Endodermal cell (in vitro differentiated cells): ENCODE data around the gene QKI. TPM values are rescaled to one million over a fixed set of nuclear protein-coding genes. Genes with fewer than 3 reads are reported as not detected.

Source experiments
- DNase-seq: peaks from one replicate; pipeline ENCODE4 v3.0.0-alpha.2; 2017
- H3K27ac ChIP-seq: 2 replicates; pipeline ENCODE4 v1.5.1; 2013; ENCODE audit warnings: mild to moderate bottlenecking, low read depth, low read length, moderate library complexity
- H3K27me3 ChIP-seq: 2 replicates; pipeline ENCODE4 v1.6.1; 2013; ENCODE audit warnings: mild to moderate bottlenecking, low read length, moderate library complexity; ENCODE audit not compliant: insufficient read depth, control insufficient read depth, poor library complexity, severe bottlenecking
- H3K36me3 ChIP-seq: 2 replicates; pipeline ENCODE4 v1.7.0; 2013; ENCODE audit warnings: mild to moderate bottlenecking, low read length, moderate library complexity; ENCODE audit not compliant: control insufficient read depth, insufficient read depth
- H3K4me1 ChIP-seq: one replicate; pipeline ENCODE4 v1.7.0; 2013; ENCODE audit warnings: low read length; ENCODE audit not compliant: control insufficient read depth, insufficient read depth
- H3K4me3 ChIP-seq: 2 replicates; pipeline ENCODE4 v1.5.1; 2013; ENCODE audit warnings: mild to moderate bottlenecking, low read length, moderate library complexity
- H3K9ac ChIP-seq: 2 replicates; pipeline ENCODE4 v1.6.1; 2013; ENCODE audit warnings: mild to moderate bottlenecking, low read length, moderate library complexity; ENCODE audit not compliant: poor library complexity, severe bottlenecking; ENCODE audit errors: extremely low read depth
- H3K9me3 ChIP-seq: 2 replicates; pipeline ENCODE4 v1.6.1; 2013; ENCODE audit warnings: mild to moderate bottlenecking, low read length, moderate library complexity; ENCODE audit not compliant: control insufficient read depth
- H3K27ac Mint-ChIP-seq: 2 replicates; pipeline ENCODE4 v1.8.0; 2020; ENCODE audit warnings: mixed read lengths
- H3K27me3 Mint-ChIP-seq: 2 replicates; pipeline ENCODE4 v1.8.0; 2021; ENCODE audit warnings: mild to moderate bottlenecking, mixed read lengths; ENCODE audit not compliant: insufficient read depth
- H3K36me3 Mint-ChIP-seq: 2 replicates; pipeline ENCODE4 v1.8.0; 2020; ENCODE audit warnings: low read depth, mixed read lengths
- H3K4me1 Mint-ChIP-seq: 2 replicates; pipeline ENCODE4 v1.8.0; 2020; ENCODE audit warnings: mixed read lengths
- H3K4me3 Mint-ChIP-seq: 2 replicates; pipeline ENCODE4 v1.8.0; 2020; ENCODE audit warnings: mild to moderate bottlenecking, moderate library complexity, mixed read lengths
- H3K9me3 Mint-ChIP-seq: 2 replicates; pipeline ENCODE4 v1.8.0; 2020; ENCODE audit warnings: mild to moderate bottlenecking, mixed read lengths
- CTCF ChIP-seq: fragments of 200-600 bp; sonication (generic); conservative IDR thresholded peaks from 2 replicates; pipeline ENCODE4 v1.5.0; 2021; ENCODE audit warnings: antibody characterized with exemption, mild to moderate bottlenecking
- WGBS, 2 experiments: methylation state at CpG; one replicate each; pipeline versions ENCODE4 v1.1.5 to v1.1.7; 2013; ENCODE audit warnings: missing lambda C conversion rate in 2 of 2, mixed read lengths in 1 of 2; ENCODE audit not compliant: insufficient coverage in 1 of 2, insufficient read length in 1 of 2; 5-methylcytosine and 5-hydroxymethylcytosine counted together
- total RNA-seq, 2 donors: library from RNA; stranded (reverse); fragmentation: NEBNext Ultra II Directional in 1 of 2; extraction: Animal tissue kit (Norgen Biotek cat#: 25700) in 1 of 2; gene quantifications; 2 replicates in 1 of 2; 3 replicates in 1 of 2; pipeline ENCODE4 v1.2.1, GENCODE V29; 2021

QKI gene
- total RNA-seq, 2 donors from 2014 or later: 93.3 to 107 TPM

GRCh38 chr6:163516908-163517307, 102.4 kb downstream of the QKI start:
- H3K9me3 Mint-ChIP-seq: no peaks in the 10 kb centered on the region
- H3K27ac Mint-ChIP-seq: no peak overlapping the region
- Histone ChIP-seq H3K27me3 (peaks cover 43% of the 10 kb centered on the region), H3K9me3 (no peaks in the 10 kb centered on the region), H3K4me3 (no peak overlapping the region), H3K27ac (no peak overlapping the region), H3K36me3 (no peaks in the 10 kb centered on the region), H3K9ac (no peak overlapping the region), H3K4me1 (no peaks in the 10 kb centered on the region)
- H3K27me3 Mint-ChIP-seq: peaks cover 18% of the 10 kb centered on the region
- DNase-seq: no peak
- peaks cover 13% of the 10 kb centered on the region for H3K4me1 Mint-ChIP-seq
- no peak for TF ChIP-seq CTCF
- no peak overlapping the region for H3K4me3 Mint-ChIP-seq
- no peaks in the 10 kb centered on the region for H3K36me3 Mint-ChIP-seq

GRCh38 chr6:163520956-163521355, 106.4 kb downstream of the QKI start:
- Histone ChIP-seq H3K4me1 (no peaks in the 10 kb centered on the region), H3K9ac (no peak overlapping the region), H3K36me3 (no peaks in the 10 kb centered on the region), H3K27ac (no peak overlapping the region), H3K27me3 (peaks cover 12% of the 10 kb centered on the region), H3K4me3 (no peak overlapping the region), H3K9me3 (no peaks in the 10 kb centered on the region)
- DNase-seq: no peak
- TF ChIP-seq CTCF: no peak
- Mint-ChIP-seq H3K27ac (no peak overlapping the region), H3K4me3 (no peak overlapping the region), H3K4me1 (peaks cover 2% of the 10 kb centered on the region), H3K27me3 (peaks cover 3% of the 10 kb centered on the region), H3K36me3 (peaks cover 5% of the 10 kb centered on the region), H3K9me3 (no peaks in the 10 kb centered on the region)
- WGBS, 2 experiments: 97 to 100% methylated on average over 1 to 4 of the region's 4 CpGs

GRCh38 chr6:163522033-163522432, 107.5 kb downstream of the QKI start:
- no peaks in the 10 kb centered on the region for H3K4me1 ChIP-seq
- Mint-ChIP-seq H3K4me1 (peaks cover under 1% of the 10 kb centered on the region), H3K36me3 (peaks cover 5% of the 10 kb centered on the region), H3K4me3 (no peak overlapping the region), H3K27me3 (peaks cover 3% of the 10 kb centered on the region), H3K27ac (no peak overlapping the region), H3K9me3 (no peaks in the 10 kb centered on the region)
- H3K4me3 ChIP-seq: no peak overlapping the region
- no peak overlapping the region for H3K27ac ChIP-seq
- no peak for DNase-seq
- peaks cover 7% of the 10 kb centered on the region for H3K27me3 ChIP-seq
- WGBS, 2 experiments: 100% methylated on average over 1 of the region's 1 CpG; no CpG with 5 or more reads in 1 of the 2 experiments
- H3K9ac ChIP-seq: no peak overlapping the region
- H3K36me3 ChIP-seq: no peaks in the 10 kb centered on the region
- TF ChIP-seq CTCF: no peak
- no peaks in the 10 kb centered on the region for H3K9me3 ChIP-seq
